Placental epithelial cell (primary cell): Measurements from ENCODE around the gene FAM72C. TPM values are rescaled to one million over a fixed set of nuclear protein-coding genes. Genes with fewer than 3 reads are reported as not detected.

Experiments used
- small RNA-seq: library from RNA; depleted of rRNA; stranded (forward); fragments of <200 nt; gene quantifications from one replicate; pipeline ENCODE3, GENCODE V24; 2012
- total RNA-seq: library from RNA; depleted of rRNA; stranded (reverse); fragments of >200 nt; gene quantifications from 2 replicates; pipeline ENCODE4 v1.2.3, GENCODE V29; 2012

The FAM72C gene
- under 0.01 TPM in 1 of 2 replicates, not detected in the other for total RNA-seq

GRCh38 chr1:143971924-143972700, at the start of gene FAM72C:
FAM72C (minus strand) TSS chr1:143971986; CDS start chr1:143971141, 845 bp downstream.

Small RNA genes within 50 kb of the gene (small RNA-seq; reads per million reads assigned to genes)
- gene HIST2H3PS2 = not detected
